B cell (primary cell): ENCODE results near the gene SHLD2. TPM values are rescaled to one million over a fixed set of nuclear protein-coding genes. Genes with fewer than 3 reads are reported as not detected.
"Not testable (repeated sequence)": the region's sequence is repeated elsewhere in the genome, so short reads cannot be mapped to it uniquely, and the experiment has no call there.

Experiments used
- ATAC-seq: fragments of 200-7000 bp; cut with Tn5 transposase; one replicate; pipeline ENCODE4 v1.10.0; 2021; ENCODE audit warnings: low read depth, mild to moderate bottlenecking, moderate number of reproducible peaks, moderate library complexity
- CTCF ChIA-PET: fragments of 350-600 bp; sonication (Branson Sonifier 250); formaldehyde crosslinking; loops from one replicate; lab custom pipeline; 2021; ENCODE audit warnings: antibody characterized with exemption, inconsistent platforms; lab: Charles Lee
- POLR2A ChIA-PET: fragments of 350-600 bp; sonication (Branson Sonifier 250); formaldehyde crosslinking; loops from one replicate; lab custom pipeline; 2021; ENCODE audit warnings: antibody characterized with exemption; lab: Charles Lee
- DNase-seq: peaks from one replicate; pipeline ENCODE4 v3.0.0; 2013
- H2AFZ ChIP-seq: 2 replicates; pipeline ENCODE4 v1.6.1; 2012; ENCODE audit warnings: mild to moderate bottlenecking, low read depth, low read length; ENCODE audit not compliant: insufficient read depth, poor library complexity, severe bottlenecking
- H3K27ac ChIP-seq, 2 donors: 1 replicate in 1 of 2; 2 replicates in 1 of 2; pipeline ENCODE4 v1.5.1; 2012 to 2013; ENCODE audit warnings: low read length in 2 of 2, mild to moderate bottlenecking in 2 of 2, moderate library complexity in 1 of 2
- H3K27me3 ChIP-seq, 4 experiments: fragments of 200-600 bp in 1 of 4; sonication (generic) in 1 of 4; replicated peaks in 1 of 4; 1 replicate in 2 of 4; 2 replicates in 2 of 4; pipeline versions ENCODE4 v1.6.1 to v1.7.0; 2013 to 2016; ENCODE audit warnings: low read length in 3 of 4, mild to moderate bottlenecking in 2 of 4, mixed read lengths in 1 of 4, moderate library complexity in 1 of 4; ENCODE audit not compliant: insufficient read depth in 4 of 4, control insufficient read depth in 3 of 4; ENCODE audit errors: control extremely low read depth in 1 of 4
- H3K36me3 ChIP-seq, 2 experiments: replicated peaks in 1 of 2; 1 replicate in 1 of 2; 2 replicates in 1 of 2; pipeline versions ENCODE4 v1.6.1 to v1.7.1; 2013; ENCODE audit warnings: low read length in 1 of 2; ENCODE audit not compliant: insufficient read depth in 2 of 2, control insufficient read depth in 1 of 2; ENCODE audit errors: control extremely low read depth in 1 of 2, extremely low read depth in 1 of 2
- H3K4me1 ChIP-seq, 2 donors: fragments of 200-600 bp in 1 of 2; sonication (generic) in 1 of 2; 1 replicate in 1 of 2; 2 replicates in 1 of 2; pipeline versions ENCODE4 v1.5.1 to v1.6.1; 2013 to 2017; ENCODE audit warnings: low read length in 2 of 2; ENCODE audit not compliant: control insufficient read depth in 2 of 2, insufficient read depth in 2 of 2
- H3K4me2 ChIP-seq: replicated peaks from 2 replicates; pipeline ENCODE3; 2012; ENCODE audit warnings: mild to moderate bottlenecking, low read depth, low read length; ENCODE audit not compliant: poor library complexity, severe bottlenecking
- H3K4me3 ChIP-seq, 5 experiments: fragments of 200-600 bp in 1 of 5; sonication (generic) in 1 of 5; 1 replicate in 3 of 5; 2 replicates in 2 of 5; pipeline versions ENCODE4 v1.5.1 to v1.7.0; 2011 to 2016; ENCODE audit warnings: low read length in 4 of 5, mild to moderate bottlenecking in 4 of 5, low read depth in 2 of 5, control low read depth in 1 of 5, moderate library complexity in 1 of 5; ENCODE audit not compliant: insufficient read depth in 1 of 5; ENCODE audit errors: control extremely low read depth in 1 of 5, extremely low read depth in 1 of 5
- H3K79me2 ChIP-seq: fragments of 200-600 bp; sonication (generic); one replicate; pipeline ENCODE4 v1.6.0; 2016; ENCODE audit warnings: low read length; ENCODE audit not compliant: control insufficient read depth, insufficient read depth
- H3K9ac ChIP-seq: fragments of 200-600 bp; sonication (generic); 2 replicates; pipeline ENCODE4 v1.6.1; 2017; ENCODE audit warnings: mild to moderate bottlenecking, low read length, moderate library complexity
- H3K9me3 ChIP-seq, 3 donors: one replicate each; pipeline versions ENCODE4 v1.6.1 to v1.7.1; 2013; ENCODE audit warnings: low read length in 2 of 3; ENCODE audit not compliant: control insufficient read depth in 2 of 3, insufficient read depth in 1 of 3; ENCODE audit errors: control extremely low read depth in 1 of 3
- H4K20me1 ChIP-seq: 2 replicates; pipeline ENCODE4 v1.6.0; 2012; ENCODE audit warnings: mild to moderate bottlenecking, low read length; ENCODE audit not compliant: insufficient read depth, control insufficient read depth, poor library complexity, severe bottlenecking
- H3K27ac Mint-ChIP-seq: one replicate; pipeline ENCODE4 v1.8.0; 2021; ENCODE audit warnings: mixed read lengths
- H3K27me3 Mint-ChIP-seq: one replicate; pipeline ENCODE4 v1.8.0; 2021; ENCODE audit warnings: mixed read lengths
- H3K4me1 Mint-ChIP-seq: one replicate; pipeline ENCODE4 v1.8.0; 2021; ENCODE audit warnings: mixed read lengths
- H3K4me3 Mint-ChIP-seq: one replicate; pipeline ENCODE4 v1.8.0; 2021; ENCODE audit warnings: mixed read lengths
- H3K9me3 Mint-ChIP-seq: one replicate; pipeline ENCODE4 v1.8.0; 2022; ENCODE audit warnings: mixed read lengths; ENCODE audit not compliant: insufficient read depth
- WGBS: methylation state at CpG from one replicate; pipeline ENCODE4 v1.1.5; 2013; ENCODE audit warnings: missing lambda C conversion rate; ENCODE audit not compliant: insufficient coverage; 5-methylcytosine and 5-hydroxymethylcytosine counted together
- intact Hi-C: fragments of 100-400 bp; cut with micrococcal nuclease; formaldehyde crosslinking; loops from one replicate; pipeline ENCODE4 v1.10.0; 2022
- polyA plus RNA-seq: library from polyadenylated mRNA; depleted of rRNA; stranded (reverse); fragments of >200 nt; gene quantifications from 2 replicates; pipeline ENCODE4 v1.2.3, GENCODE V29; 2012
- total RNA-seq, 2 donors: library from RNA; stranded (reverse); fragments of 120-200 nt in 1 of 2; gene quantifications; 1 replicate in 1 of 2; 2 replicates in 1 of 2; pipeline versions ENCODE4 v1.2.3 to v1.2.4, GENCODE V29; 2013 to 2022

Gene SHLD2
- total and polyA plus RNA-seq, 2 donors (not counting 1 experiment from before 2014, with no cell fraction given) = 9.0 to 22.3 TPM

- H3K4me3 Mint-ChIP-seq, H3K27ac ChIP-seq, POLR2A ChIA-PET, ATAC-seq, H3K36me3 ChIP-seq, H3K9ac ChIP-seq, H2AFZ ChIP-seq, H3K9me3 ChIP-seq, H3K4me1 Mint-ChIP-seq, intact Hi-C loops, DNase-seq, H3K9me3 Mint-ChIP-seq, H3K27me3 Mint-ChIP-seq, H3K4me1 ChIP-seq, H3K79me2 ChIP-seq, CTCF ChIA-PET, H3K27me3 ChIP-seq, H3K4me2 ChIP-seq, H3K4me3 ChIP-seq, H4K20me1 ChIP-seq, H3K27ac Mint-ChIP-seq: not testable (repeated sequence)
- whole genome bisulfite sequencing = no CpG with 5 or more reads among the region's 2 CpGs
Observed at GRCh38 chr10:87133936-87134335, 38.9 kb downstream of the SHLD2 start.

- POLR2A ChIA-PET, ATAC-seq: not testable (repeated sequence)
Observed at GRCh38 chr10:87134440-87134839, 39.4 kb downstream of the SHLD2 start.

GRCh38 chr10:87137478-87137877 is 42.5 kb downstream of the SHLD2 start:
- H3K27ac ChIP-seq, H3K4me1 Mint-ChIP-seq, H3K4me3 ChIP-seq, H3K4me1 ChIP-seq, POLR2A ChIA-PET, H3K9ac ChIP-seq, intact Hi-C loops, CTCF ChIA-PET, H3K27me3 ChIP-seq, DNase-seq, H4K20me1 ChIP-seq, H3K36me3 ChIP-seq, H3K4me2 ChIP-seq, ATAC-seq, H3K27ac Mint-ChIP-seq, H2AFZ ChIP-seq, H3K9me3 Mint-ChIP-seq, H3K27me3 Mint-ChIP-seq, H3K9me3 ChIP-seq, H3K4me3 Mint-ChIP-seq, H3K79me2 ChIP-seq: not testable (repeated sequence)

More at GRCh38 chr10:87134440-87134839, 39.4 kb downstream of the SHLD2 start:
- CTCF ChIA-PET = interaction anchor here (0.7 kb wide), 1 partner anchor 15 kb away, joined by 6 read pairs; no protein-coding TSS in a partner anchor
- H2AFZ ChIP-seq, H3K27me3 ChIP-seq, H3K79me2 ChIP-seq, H4K20me1 ChIP-seq, H3K9ac ChIP-seq, H3K4me2 ChIP-seq, H3K9me3 Mint-ChIP-seq, H3K4me1 Mint-ChIP-seq, H3K36me3 ChIP-seq, H3K27me3 Mint-ChIP-seq, H3K27ac ChIP-seq, DNase-seq, H3K4me3 Mint-ChIP-seq, H3K4me3 ChIP-seq, intact Hi-C loops, H3K9me3 ChIP-seq, H3K4me1 ChIP-seq, H3K27ac Mint-ChIP-seq: not testable (repeated sequence)
- WGBS = no CpG with 5 or more reads among the region's 2 CpGs

DNA sequence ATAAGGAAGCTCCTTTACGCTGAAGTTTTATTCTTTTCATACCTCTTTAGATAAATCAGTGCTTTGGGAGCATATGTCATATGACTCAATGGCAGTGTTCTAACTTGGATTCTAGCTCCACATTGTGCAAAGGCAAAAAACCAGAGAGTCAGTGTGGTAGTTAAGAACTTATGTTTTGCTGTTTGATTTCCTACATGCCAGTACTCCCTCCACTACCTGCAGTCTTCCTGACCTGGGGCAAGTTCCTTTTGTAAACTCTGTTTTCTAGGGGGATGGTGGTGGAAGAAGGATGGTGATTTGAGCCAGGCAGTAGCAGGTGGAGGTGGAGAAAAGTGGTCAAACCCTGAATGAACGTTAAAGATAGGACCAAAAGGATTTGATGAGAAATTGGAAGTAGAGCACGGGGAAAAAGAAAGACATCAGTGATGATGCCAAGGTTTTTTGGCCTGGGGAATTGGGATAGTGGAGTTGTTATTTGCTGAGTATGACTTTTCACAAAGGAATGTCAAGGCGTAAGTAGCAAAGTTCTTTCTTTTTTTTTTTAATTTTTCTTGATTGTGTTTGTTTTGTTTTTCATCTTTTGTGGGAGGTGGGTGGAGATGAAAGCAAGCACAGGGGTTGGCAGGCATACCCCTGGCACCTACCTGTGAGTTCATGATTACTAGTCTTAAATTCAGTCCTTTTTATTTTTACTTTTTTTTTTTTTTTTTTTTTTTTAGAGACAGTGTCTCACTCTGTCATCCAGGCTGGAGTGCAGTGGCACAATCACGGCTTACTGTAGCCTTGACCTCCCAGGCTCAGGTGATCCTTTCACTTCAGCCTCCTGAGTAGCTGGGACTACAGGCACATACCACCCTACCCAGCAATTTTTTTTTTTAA is 47.5 kb downstream of the SHLD2 start:
- DNase-seq, H3K36me3 ChIP-seq, H3K9ac ChIP-seq, H3K27me3 ChIP-seq, H3K4me3 Mint-ChIP-seq, H3K27ac Mint-ChIP-seq, H3K27me3 Mint-ChIP-seq, POLR2A ChIA-PET, H3K9me3 ChIP-seq, H2AFZ ChIP-seq, H3K4me3 ChIP-seq, H3K9me3 Mint-ChIP-seq, CTCF ChIA-PET, H3K27ac ChIP-seq, H3K4me2 ChIP-seq, H3K4me1 ChIP-seq, H4K20me1 ChIP-seq, H3K4me1 Mint-ChIP-seq, ATAC-seq, H3K79me2 ChIP-seq, intact Hi-C loops: not testable (repeated sequence)
- 100% methylated on average over 2 of the region's 5 CpGs for WGBS
